HG03342 (cell line): ENCODE measurements around the gene PLPP6.
A peak's percentile ranks its signal among the peaks of the same experiment; 100 is the strongest.

Experiments used
- ATAC-seq: cut with Tn5 transposase; IDR thresholded peaks from one replicate; pipeline ENCODE4 v1.9.1; 2021; ENCODE audit warnings: mild to moderate bottlenecking, moderate library complexity; ENCODE audit not compliant: unreplicated experiment

PLPP6 gene

GRCh38 chr9:4690144-4690543, 28.1 kb downstream of the PLPP6 start:
- peak; percentile 57 for ATAC-seq

DNA sequence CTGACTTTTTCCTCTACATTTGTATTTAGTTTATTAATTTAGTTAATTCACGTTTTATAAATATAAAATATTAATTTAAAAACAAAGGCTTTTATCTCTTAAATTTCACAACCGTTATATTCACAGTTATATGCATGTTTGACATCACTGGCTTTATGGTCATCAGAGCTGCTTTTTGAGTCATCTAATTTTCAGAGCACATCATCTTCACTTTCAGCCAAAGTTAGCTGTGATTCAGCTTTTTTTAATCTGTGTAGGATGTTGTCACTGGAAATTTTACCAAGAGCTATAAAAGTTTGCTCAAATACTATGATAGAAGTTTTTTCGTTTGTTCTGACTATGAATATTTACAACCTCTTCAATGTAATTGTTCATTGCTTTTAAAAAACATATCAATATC, 29.7 kb downstream of the PLPP6 start:
- ATAC-seq: no peak

- ATAC-seq: no peak
Observed at GRCh38 chr9:4700091-4700490, 38.0 kb downstream of the PLPP6 start.

GRCh38 chr9:4700932-4701331, 38.8 kb downstream of the PLPP6 start:
- ATAC-seq: no peak

GRCh38 chr9:4701526-4701925, 39.4 kb downstream of the PLPP6 start:
- no peak for ATAC-seq

DNA sequence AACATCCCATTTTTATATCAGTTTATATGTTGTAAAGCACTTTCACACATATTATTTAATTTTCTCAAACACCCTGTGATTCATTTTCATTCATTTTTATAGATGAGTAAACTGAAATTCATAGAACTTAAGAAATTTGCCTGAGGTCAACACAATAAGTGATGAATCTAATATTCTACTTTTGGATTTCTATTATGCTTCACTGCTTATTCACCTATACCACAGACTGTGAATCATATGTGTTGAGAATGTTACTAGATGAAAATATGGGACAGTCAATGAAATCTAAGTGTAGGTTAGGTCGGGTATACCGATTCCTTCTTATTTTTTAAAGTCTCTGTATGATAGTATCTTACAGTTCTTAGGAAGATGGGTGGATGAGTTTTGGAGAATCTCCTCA, 42.0 kb downstream of the PLPP6 start:
- no peak for ATAC-seq

GRCh38 chr9:4706021-4706420, 43.9 kb downstream of the PLPP6 start:
- ATAC-seq: no peak

DNA sequence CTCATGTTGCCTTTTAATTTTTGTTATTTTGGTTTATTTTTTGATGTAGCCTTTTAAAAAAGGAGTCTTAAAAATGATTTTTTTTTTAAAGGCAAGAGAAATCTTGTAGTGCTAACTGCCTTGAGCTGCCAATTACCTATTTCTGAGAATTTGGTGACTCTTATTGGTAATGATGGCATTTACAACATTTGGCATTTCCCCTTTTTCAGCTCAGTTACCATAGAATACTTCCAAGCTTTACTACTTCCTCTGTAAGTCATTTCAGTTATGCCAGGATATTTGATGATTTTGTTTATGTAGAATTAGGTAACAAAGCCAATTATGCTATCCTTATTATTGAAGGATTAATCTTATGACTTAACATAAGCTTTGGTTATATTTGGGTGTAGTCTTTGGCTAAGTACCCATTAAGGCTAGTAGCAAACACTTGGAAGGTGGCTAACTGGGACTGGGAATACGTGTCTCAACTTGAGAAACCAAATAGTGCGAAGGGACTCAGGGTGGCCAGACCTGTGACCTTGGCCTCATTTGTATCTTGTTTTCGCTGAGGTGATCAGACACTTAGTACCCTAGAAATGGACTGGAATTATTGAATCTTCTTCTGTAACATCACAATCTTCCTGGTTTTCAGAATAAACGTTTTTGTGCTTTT, 45.0 kb downstream of the PLPP6 start:
- ATAC-seq: no peak

DNA sequence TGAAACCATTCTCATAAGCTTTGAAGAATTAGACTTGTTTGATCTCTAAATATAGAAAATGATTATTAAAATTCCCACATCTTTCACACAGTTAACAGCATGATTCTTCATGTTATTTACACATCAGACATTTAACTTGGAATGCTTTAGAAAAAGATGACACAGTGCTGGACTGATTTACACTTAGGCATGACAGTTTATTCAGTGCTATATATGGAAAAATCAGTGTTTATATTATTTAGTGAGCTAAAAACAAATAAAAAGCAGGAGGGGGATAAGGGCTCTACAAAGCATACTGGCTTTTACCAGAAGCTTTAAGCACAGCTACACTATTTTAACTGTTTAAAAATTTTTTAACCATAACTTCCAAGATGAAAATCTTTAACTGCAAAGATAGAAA, 47.3 kb downstream of the PLPP6 start:
- ATAC-seq: no peak

DNA sequence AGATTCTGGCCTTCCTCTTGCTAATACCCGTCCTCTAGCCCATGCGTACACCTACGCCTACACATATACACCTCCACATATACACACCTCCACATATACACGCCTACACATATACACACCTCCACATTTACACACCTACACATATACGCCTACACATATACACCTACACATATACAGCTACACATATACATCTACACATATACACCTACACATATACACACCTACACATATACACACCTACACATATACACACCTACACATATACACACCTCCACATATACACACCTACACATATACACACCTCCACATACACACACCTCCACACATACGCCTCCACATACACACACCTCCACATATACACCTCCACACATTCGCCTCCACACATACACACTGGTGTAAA, 51.8 kb downstream of the PLPP6 start:
- ATAC-seq: no peak

GRCh38 chr9:4714266-4715016, 52.3 kb downstream of the PLPP6 start:
- ATAC-seq: no peak
